MM.1S (cell line): Measurements from ENCODE around the gene PREX1.
"Not testable (repeated sequence)": the region's sequence is repeated elsewhere in the genome, so short reads cannot be mapped to it uniquely, and the experiment has no call there.

Source experiments
- EZH2phosphoT487 ChIP-seq: fragments of 300-600 bp; sonication (generic); IDR thresholded peaks from 2 replicates; pipeline ENCODE4 v1.6.1; 2018; ENCODE audit warnings: antibody characterized with exemption, low read length
- TF ChIP-seq, protein P1 (sequence below): fragments of 300-600 bp; sonication (generic); IDR thresholded peaks from 2 replicates; pipeline ENCODE4 v1.5.1; 2016; ENCODE audit warnings: antibody characterized with exemption, low read length, mixed read lengths

DNA sequence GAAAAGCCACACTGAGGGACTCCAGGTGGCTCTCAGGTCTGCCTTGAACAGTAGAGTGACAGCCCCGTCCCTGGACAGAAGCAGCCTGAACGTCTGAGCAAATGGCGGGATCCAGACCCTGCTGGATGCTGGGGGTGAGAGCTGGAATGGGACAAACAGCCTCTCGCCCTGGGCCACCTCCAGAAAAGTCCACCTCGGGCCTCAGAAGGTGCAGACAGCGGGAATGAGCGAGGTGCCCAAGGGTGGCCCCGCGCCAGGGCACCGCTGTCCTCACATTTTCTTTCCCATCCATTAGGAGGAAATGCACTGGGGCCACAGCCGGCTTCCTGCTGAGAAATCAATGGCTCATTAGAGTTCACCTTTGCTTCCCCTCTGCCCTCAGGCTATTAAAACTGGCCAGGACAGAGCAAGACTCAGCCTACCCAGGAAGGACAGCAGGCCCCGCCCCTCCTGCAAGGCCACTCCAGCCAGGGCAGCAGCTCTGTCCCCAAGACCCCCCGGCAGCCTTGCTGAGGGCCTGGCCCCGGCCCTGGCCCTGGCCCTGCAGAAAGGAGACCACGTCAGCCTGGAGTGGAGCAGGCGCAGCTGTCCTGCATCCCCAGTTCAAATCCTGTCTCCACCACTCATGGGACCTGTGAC lies 229.4 kb downstream of the PREX1 start:
- TF ChIP-seq, protein P1, sequence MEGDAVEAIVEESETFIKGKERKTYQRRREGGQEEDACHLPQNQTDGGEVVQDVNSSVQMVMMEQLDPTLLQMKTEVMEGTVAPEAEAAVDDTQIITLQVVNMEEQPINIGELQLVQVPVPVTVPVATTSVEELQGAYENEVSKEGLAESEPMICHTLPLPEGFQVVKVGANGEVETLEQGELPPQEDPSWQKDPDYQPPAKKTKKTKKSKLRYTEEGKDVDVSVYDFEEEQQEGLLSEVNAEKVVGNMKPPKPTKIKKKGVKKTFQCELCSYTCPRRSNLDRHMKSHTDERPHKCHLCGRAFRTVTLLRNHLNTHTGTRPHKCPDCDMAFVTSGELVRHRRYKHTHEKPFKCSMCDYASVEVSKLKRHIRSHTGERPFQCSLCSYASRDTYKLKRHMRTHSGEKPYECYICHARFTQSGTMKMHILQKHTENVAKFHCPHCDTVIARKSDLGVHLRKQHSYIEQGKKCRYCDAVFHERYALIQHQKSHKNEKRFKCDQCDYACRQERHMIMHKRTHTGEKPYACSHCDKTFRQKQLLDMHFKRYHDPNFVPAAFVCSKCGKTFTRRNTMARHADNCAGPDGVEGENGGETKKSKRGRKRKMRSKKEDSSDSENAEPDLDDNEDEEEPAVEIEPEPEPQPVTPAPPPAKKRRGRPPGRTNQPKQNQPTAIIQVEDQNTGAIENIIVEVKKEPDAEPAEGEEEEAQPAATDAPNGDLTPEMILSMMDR = not testable (repeated sequence)
- TF ChIP-seq EZH2phosphoT487 = not testable (repeated sequence)
